DOHH2 (cell line): ENCODE results near the gene ZNF771.

Experiments used
- H3F3A ChIP-seq: fragments of 200-600 bp; sonication (generic), shearing (Covaris generic); 2 replicates; pipeline ENCODE4 v1.6.0; 2016; ENCODE audit warnings: antibody characterized with exemption, mild to moderate bottlenecking; ENCODE audit not compliant: control insufficient read depth, insufficient read depth
- H3K27ac ChIP-seq: fragments of 200-600 bp; sonication (generic); 2 replicates; pipeline ENCODE4 v1.5.1; 2014; ENCODE audit warnings: low read depth, mild to moderate bottlenecking, low read length, moderate library complexity
- H3K27me3 ChIP-seq: fragments of 200-600 bp; sonication (generic); 2 replicates; pipeline ENCODE4 v1.6.1; 2014; ENCODE audit warnings: mild to moderate bottlenecking, low read length, mixed read lengths; ENCODE audit not compliant: control insufficient read depth
- H3K36me3 ChIP-seq: fragments of 200-600 bp; sonication (generic); 2 replicates; pipeline ENCODE4 v1.6.1; 2014; ENCODE audit warnings: mild to moderate bottlenecking, low read length, moderate library complexity, mixed read lengths; ENCODE audit not compliant: control insufficient read depth
- H3K4me1 ChIP-seq: fragments of 200-600 bp; sonication (generic); 2 replicates; pipeline ENCODE4 v1.6.1; 2014; ENCODE audit warnings: mild to moderate bottlenecking, low read length, mixed read lengths; ENCODE audit not compliant: control insufficient read depth
- H3K4me2 ChIP-seq: fragments of 200-600 bp; sonication (generic); 2 replicates; pipeline ENCODE4 v1.6.0; 2014; ENCODE audit warnings: mild to moderate bottlenecking, low read length, moderate library complexity
- H3K4me3 ChIP-seq: fragments of 200-600 bp; sonication (generic); 2 replicates; pipeline ENCODE4 v1.5.1; 2014; ENCODE audit warnings: mild to moderate bottlenecking, low read length, mixed read lengths
- H3K79me2 ChIP-seq: fragments of 200-600 bp; sonication (generic); 2 replicates; pipeline ENCODE4 v1.6.1; 2014; ENCODE audit warnings: mild to moderate bottlenecking, low read length, mixed read lengths; ENCODE audit not compliant: control insufficient read depth
- H3K9me2 ChIP-seq: fragments of 200-600 bp; sonication (generic); replicated peaks from 2 replicates; pipeline ENCODE4 v1.6.1; 2014; ENCODE audit warnings: mild to moderate bottlenecking, low read length, mixed read lengths; ENCODE audit not compliant: control insufficient read depth
- H3K9me3 ChIP-seq: fragments of 200-600 bp; sonication (generic); 2 replicates; pipeline ENCODE4 v1.6.1; 2014; ENCODE audit warnings: antibody characterized with exemption, low read length, mixed read lengths; ENCODE audit not compliant: control insufficient read depth, insufficient read depth
- H4K20me1 ChIP-seq: fragments of 200-600 bp; sonication (generic); 2 replicates; pipeline ENCODE4 v1.6.0; 2014; ENCODE audit warnings: low read depth, mild to moderate bottlenecking, antibody characterized with exemption, low read length, moderate library complexity; ENCODE audit not compliant: control insufficient read depth, insufficient read depth
- EZH2phosphoT487 ChIP-seq: fragments of 200-600 bp; sonication (generic); IDR thresholded peaks from 2 replicates; pipeline ENCODE4 v1.6.1; 2017; ENCODE audit warnings: borderline replicate concordance, mild to moderate bottlenecking, antibody characterized with exemption, low read length, moderate library complexity, mixed read lengths
- TF ChIP-seq, protein P1 (sequence below): fragments of 200-600 bp; sonication (generic); IDR thresholded peaks from one replicate; pipeline ENCODE4 v1.5.1; 2014; ENCODE audit warnings: antibody characterized with exemption, mild to moderate bottlenecking, low read depth, low read length; ENCODE audit not compliant: poor library complexity, severe bottlenecking

The ZNF771 gene

DNA sequence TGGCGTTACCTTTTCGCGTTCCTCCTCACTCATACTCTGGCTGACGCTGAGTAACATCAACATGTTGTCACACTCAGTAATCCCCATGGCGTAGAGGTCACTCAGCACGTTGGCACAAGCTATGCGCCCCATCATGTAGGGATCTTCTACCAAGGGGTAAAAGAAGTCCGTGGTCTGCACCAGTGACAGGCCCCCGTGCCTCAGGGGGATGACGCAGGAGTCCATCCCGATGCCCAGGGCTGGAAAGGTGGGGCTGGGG lies 37.7 kb downstream of the ZNF771 start:
- Histone ChIP-seq H3K27me3 (no peaks in the 10 kb centered on the region), H4K20me1 (peaks cover 21% of the 10 kb centered on the region), H3K4me2 (peak overlapping the region; percentile 96), H3F3A (peaks cover 33% of the 10 kb centered on the region), H3K79me2 (peaks cover 42% of the 10 kb centered on the region), H3K36me3 (peaks cover 33% of the 10 kb centered on the region), H3K4me1 (peaks cover 58% of the 10 kb centered on the region), H3K9me3 (no peaks in the 10 kb centered on the region), H3K4me3 (peak overlapping the region; percentile 91), H3K27ac (peak overlapping the region; percentile 76), H3K9me2 (no peaks in the 10 kb centered on the region)
- no peak for TF ChIP-seq EZH2phosphoT487
- TF ChIP-seq, protein P1, sequence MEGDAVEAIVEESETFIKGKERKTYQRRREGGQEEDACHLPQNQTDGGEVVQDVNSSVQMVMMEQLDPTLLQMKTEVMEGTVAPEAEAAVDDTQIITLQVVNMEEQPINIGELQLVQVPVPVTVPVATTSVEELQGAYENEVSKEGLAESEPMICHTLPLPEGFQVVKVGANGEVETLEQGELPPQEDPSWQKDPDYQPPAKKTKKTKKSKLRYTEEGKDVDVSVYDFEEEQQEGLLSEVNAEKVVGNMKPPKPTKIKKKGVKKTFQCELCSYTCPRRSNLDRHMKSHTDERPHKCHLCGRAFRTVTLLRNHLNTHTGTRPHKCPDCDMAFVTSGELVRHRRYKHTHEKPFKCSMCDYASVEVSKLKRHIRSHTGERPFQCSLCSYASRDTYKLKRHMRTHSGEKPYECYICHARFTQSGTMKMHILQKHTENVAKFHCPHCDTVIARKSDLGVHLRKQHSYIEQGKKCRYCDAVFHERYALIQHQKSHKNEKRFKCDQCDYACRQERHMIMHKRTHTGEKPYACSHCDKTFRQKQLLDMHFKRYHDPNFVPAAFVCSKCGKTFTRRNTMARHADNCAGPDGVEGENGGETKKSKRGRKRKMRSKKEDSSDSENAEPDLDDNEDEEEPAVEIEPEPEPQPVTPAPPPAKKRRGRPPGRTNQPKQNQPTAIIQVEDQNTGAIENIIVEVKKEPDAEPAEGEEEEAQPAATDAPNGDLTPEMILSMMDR = no peak

DNA sequence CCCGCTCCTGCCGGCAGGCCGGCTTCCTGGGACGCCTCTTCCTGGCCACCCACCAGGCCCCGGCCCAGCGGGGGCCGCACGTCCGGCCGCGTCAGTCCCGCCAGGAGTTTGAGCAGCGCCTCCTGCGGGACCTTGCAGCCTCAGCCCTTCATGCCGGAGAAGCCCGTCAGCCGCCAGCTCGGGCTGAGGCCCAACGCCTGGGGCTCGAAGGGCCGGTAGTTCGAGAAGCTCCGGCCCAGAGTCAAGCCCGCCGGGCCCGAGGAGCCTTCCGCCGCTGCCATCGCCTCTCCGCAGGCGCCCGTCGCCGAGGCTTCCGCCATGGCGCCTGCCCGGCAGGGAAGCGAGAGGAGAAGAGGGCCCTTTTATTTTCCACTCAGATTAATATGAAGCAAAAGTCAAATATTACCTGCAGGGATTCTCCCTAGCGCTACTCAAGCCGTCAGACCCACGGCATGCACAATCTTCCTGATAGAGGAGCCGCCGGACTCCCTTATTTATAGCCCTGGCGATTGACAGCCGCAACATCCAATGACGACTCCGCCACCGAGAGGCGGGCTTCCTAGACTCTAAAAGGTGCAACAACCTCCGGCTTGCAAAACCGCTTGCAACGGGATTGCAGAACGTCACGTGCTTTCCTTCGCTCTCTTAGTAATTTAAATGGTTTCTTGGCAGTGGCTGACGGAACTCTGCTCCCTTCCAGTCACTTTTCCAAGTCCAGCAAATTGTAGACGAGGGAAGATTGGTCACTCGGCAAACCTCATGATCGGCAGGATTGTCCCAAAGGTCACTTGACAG lies 38.2 kb downstream of the ZNF771 start, which contains the start of gene SEPHS2:
TSS of gene SEPHS2 (minus strand) at position 467 of the 795 bp plus-strand sequence. CDS start at position 320, 147 bp downstream.
- Histone ChIP-seq H3K4me3 (peak within 1 kb of the TSS; percentile 91), H4K20me1 (peaks cover 21% of the 10 kb centered on the region), H3K4me1 (peaks cover 58% of the 10 kb centered on the region), H3K27me3 (no peaks in the 10 kb centered on the region), H3K27ac (peak within 1 kb of the TSS; percentile 76), H3K9me2 (no peaks in the 10 kb centered on the region), H3F3A (peaks cover 34% of the 10 kb centered on the region), H3K79me2 (peaks cover 42% of the 10 kb centered on the region), H3K4me2 (peak within 1 kb of the TSS; percentile 96), H3K36me3 (peaks cover 33% of the 10 kb centered on the region), H3K9me3 (no peaks in the 10 kb centered on the region)
- TF ChIP-seq, protein P1 = peak; percentile 59
- no peak for TF ChIP-seq EZH2phosphoT487

DNA sequence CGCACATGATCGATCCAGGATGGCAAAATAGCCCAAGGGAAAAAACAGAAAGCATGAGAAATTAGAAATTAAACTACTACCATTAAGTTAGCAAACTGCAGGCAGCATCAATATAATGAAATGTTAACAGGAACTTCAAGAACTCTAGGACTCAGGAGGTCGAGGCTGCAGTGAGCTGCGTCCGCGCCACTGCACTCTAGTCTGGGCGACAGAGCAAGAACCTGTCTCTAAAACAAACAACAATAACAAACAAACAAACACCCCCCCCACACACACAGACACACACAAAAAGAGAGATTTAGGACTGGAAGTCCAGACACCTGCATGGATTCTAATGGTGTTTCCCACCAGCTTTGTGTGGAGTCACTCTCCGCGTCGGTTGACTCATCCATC lies 38.8 kb downstream of the ZNF771 start:
- peaks cover 42% of the 10 kb centered on the region for H3K79me2 ChIP-seq
- no peaks in the 10 kb centered on the region for H3K27me3 ChIP-seq
- no peaks in the 10 kb centered on the region for H3K9me3 ChIP-seq
- peak overlapping the region; percentile 96 for H3K4me2 ChIP-seq
- H3F3A ChIP-seq = peaks cover 37% of the 10 kb centered on the region
- peaks cover 21% of the 10 kb centered on the region for H4K20me1 ChIP-seq
- H3K4me3 ChIP-seq = peak overlapping the region; percentile 91
- H3K27ac ChIP-seq = peak overlapping the region; percentile 76; the same call in 1 of the 2 replicates
- peaks cover 59% of the 10 kb centered on the region for H3K4me1 ChIP-seq
- TF ChIP-seq EZH2phosphoT487 = no peak
- TF ChIP-seq, protein P1 = no peak
- H3K36me3 ChIP-seq = peaks cover 33% of the 10 kb centered on the region
- no peaks in the 10 kb centered on the region for H3K9me2 ChIP-seq
